Measurements from ENCODE around the gene DEGS2.

DEGS2 gene

GRCh38 chr14:100147691-100148464 lies 11.6 kb downstream of the DEGS2 start:
- DNase-seq: no peak

- no peak for DNase-seq
Observed at GRCh38 chr14:100147181-100147631, 12.2 kb downstream of the DEGS2 start.

GRCh38 chr14:100146531-100147091 lies 12.8 kb downstream of the DEGS2 start:
- DNase-seq: no peak

- no peak for DNase-seq
Observed at GRCh38 chr14:100145682-100146464, 13.6 kb downstream of the DEGS2 start.

GRCh38 chr14:100144996-100145646 lies 14.3 kb downstream of the DEGS2 start:
- DNase-seq: no peak

GRCh38 chr14:100144645-100144995 lies 14.8 kb downstream of the DEGS2 start:
- no peak for DNase-seq

GRCh38 chr14:100143934-100144333 lies 15.5 kb downstream of the DEGS2 start:
- DNase-seq: no peak

GRCh38 chr14:100143523-100143922 lies 15.9 kb downstream of the DEGS2 start:
- no peak for DNase-seq

- DNase-seq: peak; percentile 50
Observed at GRCh38 chr14:100142073-100143040, 17.1 kb downstream of the DEGS2 start.

GRCh38 chr14:100141098-100141497 lies 18.3 kb downstream of the DEGS2 start:
- DNase-seq: no peak

- peak; percentile 17 for DNase-seq
Observed at GRCh38 chr14:100140452-100141078, 18.9 kb downstream of the DEGS2 start.

- DNase-seq: no peak
Observed at GRCh38 chr14:100138955-100139354, 20.5 kb downstream of the DEGS2 start.

GRCh38 chr14:100138082-100138787 lies 21.2 kb downstream of the DEGS2 start:
- DNase-seq: no peak

- no peak for DNase-seq
Observed at GRCh38 chr14:100137173-100137572, 22.3 kb downstream of the DEGS2 start.

GRCh38 chr14:100135784-100136183 lies 23.7 kb downstream of the DEGS2 start:
- DNase-seq: no peak

- no peak for DNase-seq
Observed at GRCh38 chr14:100135073-100135472, 24.4 kb downstream of the DEGS2 start.

- no peak for DNase-seq
Observed at GRCh38 chr14:100134586-100134985, 24.9 kb downstream of the DEGS2 start.

- no peak for DNase-seq
Observed at GRCh38 chr14:100132903-100133510, 26.4 kb downstream of the DEGS2 start.

- DNase-seq: no peak
Observed at GRCh38 chr14:100132161-100132902, 27.1 kb downstream of the DEGS2 start.

- no peak for DNase-seq
Observed at GRCh38 chr14:100131181-100131580, 28.3 kb downstream of the DEGS2 start.
